Measurements from ENCODE around the gene KDELR1. TPM values are rescaled to one million over a fixed set of nuclear protein-coding genes. Genes with fewer than 3 reads are reported as not detected.

The KDELR1 gene
- total RNA-seq, 4 donors from 2014 or later = 51.3 to 78.6 (median 65.8) TPM

DNA sequence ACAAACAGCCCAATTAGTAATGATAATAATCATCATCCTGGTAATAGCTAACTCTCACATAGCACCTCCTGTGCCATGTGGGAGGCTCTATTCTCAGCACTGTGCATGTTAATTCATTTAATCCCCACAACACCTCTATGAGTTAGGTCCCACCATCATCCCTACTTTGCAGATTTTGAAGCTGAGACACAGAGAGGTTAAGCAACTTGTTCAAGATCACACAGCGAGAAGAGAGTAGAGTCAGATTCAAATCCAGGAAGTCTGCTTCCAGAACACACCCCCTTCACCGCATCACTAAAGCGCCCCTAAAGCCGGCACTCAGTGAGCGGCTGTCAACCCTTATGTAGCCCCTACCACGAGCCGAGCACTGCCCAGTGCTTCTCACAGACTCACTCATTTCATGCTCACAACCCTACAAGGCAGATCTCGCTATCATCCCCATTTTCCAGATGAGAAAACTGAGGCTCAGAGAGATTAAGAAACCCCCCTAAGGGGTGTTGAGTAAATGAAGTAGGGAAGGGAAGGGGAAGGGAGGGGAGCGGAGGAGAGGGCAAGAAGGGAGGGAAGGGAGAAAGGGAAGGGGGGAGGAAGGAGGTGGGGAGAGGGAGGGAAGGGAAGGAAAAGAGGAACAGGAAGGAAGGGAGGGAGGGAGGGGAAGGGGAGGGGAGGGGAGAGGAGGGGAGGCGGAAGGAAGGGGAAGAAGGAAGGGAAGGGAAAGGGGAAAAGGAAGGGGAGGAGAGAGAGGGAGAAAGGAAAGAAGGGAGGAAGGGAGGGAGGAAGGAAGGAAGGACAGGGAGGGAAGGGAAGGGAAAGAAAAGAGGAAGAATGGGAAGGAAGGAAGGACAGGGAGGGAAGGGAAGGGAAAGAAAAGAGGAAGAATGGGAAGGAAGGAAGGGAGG lies 49.6 kb downstream of the KDELR1 start:
- TF ChIP-seq POLR2A (IDR thresholded peaks at IDR 0.05) (no peak), EP300 (IDR thresholded peaks at IDR 0.05) (no peak)
- TF ChIP-seq, protein P1, sequence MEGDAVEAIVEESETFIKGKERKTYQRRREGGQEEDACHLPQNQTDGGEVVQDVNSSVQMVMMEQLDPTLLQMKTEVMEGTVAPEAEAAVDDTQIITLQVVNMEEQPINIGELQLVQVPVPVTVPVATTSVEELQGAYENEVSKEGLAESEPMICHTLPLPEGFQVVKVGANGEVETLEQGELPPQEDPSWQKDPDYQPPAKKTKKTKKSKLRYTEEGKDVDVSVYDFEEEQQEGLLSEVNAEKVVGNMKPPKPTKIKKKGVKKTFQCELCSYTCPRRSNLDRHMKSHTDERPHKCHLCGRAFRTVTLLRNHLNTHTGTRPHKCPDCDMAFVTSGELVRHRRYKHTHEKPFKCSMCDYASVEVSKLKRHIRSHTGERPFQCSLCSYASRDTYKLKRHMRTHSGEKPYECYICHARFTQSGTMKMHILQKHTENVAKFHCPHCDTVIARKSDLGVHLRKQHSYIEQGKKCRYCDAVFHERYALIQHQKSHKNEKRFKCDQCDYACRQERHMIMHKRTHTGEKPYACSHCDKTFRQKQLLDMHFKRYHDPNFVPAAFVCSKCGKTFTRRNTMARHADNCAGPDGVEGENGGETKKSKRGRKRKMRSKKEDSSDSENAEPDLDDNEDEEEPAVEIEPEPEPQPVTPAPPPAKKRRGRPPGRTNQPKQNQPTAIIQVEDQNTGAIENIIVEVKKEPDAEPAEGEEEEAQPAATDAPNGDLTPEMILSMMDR (IDR thresholded peaks at IDR 0.05) = no peak
- 92 to 93% methylated on average over 10 of the region's 10 CpGs for WGBS, 2 donors
- DNase-seq (ENCODE audit: low spot score in 2 of 2) = no peak
- H3K9me3 ChIP-seq = no peaks in the 10 kb centered on the region
- H3K27ac ChIP-seq = no peak overlapping the region
- H3K36me3 ChIP-seq = peaks cover 0 to 51% (median 0%) of the 10 kb centered on the region in 3 donors
- H3K27me3 ChIP-seq = no peaks in the 10 kb centered on the region
- no peak overlapping the region for H3K4me3 ChIP-seq
- no peaks in the 10 kb centered on the region for H3K4me1 ChIP-seq

DNA sequence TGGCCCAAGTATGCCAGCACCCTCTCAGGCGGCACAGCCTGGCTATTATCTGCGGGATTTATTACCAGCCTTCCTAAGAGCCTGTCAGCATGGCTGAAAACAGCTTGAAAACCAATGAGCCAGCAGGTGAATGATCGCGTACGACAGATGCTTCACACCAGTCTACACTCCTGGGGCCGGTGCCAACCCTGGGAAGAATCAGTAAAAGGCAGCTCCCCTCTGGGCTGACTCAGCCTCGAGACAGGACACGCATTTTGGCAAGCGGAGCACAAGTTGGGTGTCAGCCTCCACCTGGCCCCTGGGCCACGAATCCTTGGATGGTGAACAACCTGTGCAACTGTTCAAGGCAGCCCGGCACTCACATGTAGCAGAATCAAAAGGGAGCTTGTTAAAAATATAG lies 50.4 kb downstream of the KDELR1 start:
- Histone ChIP-seq H3K4me1 (no peaks in the 10 kb centered on the region), H3K27me3 (no peaks in the 10 kb centered on the region), H3K4me3 (no peak overlapping the region), H3K9me3 (no peaks in the 10 kb centered on the region), H3K36me3 (peaks cover 0 to 51% (median 0%) of the 10 kb centered on the region in 3 donors), H3K27ac (no peak overlapping the region)
- no peak for TF ChIP-seq EP300 (IDR thresholded peaks at IDR 0.05)
- TF ChIP-seq POLR2A (IDR thresholded peaks at IDR 0.05) = no peak
- TF ChIP-seq, protein P1 (IDR thresholded peaks at IDR 0.05) = no peak
- DNase-seq (ENCODE audit: low spot score in 2 of 2) = no peak
- WGBS, 2 donors = 94 to 95% methylated on average over 11 of the region's 11 CpGs

DNA sequence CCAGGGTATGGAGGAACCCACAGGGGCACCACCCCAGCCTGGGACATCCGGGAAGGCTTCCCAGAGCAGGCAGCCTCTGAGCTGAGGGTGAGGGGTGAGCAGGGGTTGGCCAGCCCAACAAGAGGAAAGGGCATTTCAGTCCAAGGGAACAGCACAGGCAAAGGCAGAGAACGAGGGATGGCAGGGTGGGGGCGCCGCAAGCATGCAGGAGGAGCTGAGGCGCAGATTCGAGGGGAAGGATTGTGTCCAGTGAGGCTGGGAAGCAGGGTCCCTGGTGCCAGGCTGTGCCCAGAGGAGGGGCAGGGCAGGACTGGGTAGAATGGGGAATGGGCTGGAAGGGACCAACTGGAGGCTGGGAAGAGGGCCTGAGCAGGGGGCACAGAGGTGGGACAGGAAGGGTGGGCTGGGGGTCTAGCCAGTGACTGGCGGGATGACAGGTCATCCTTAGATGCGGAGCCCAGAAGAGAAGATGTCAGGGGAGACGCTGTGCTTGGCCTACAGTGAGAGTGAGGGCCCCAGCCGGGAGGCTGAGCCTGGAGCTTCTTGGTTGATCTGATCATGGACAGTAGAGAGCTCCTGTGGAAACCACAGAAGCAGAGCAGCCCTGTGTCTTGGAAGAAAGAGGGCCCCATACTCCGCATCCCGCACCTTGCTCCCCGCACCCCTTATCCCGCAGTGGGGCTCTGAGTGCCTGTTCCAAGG lies 52.4 kb downstream of the KDELR1 start:
- Histone ChIP-seq H3K9me3 (no peaks in the 10 kb centered on the region), H3K4me1 (peaks cover 0 to 3% (median 0%) of the 10 kb centered on the region in 4 donors), H3K27ac (no peak overlapping the region), H3K36me3 (peaks cover 0 to 51% (median 0%) of the 10 kb centered on the region in 3 donors), H3K4me3 (no peak overlapping the region), H3K27me3 (no peaks in the 10 kb centered on the region)
- TF ChIP-seq, protein P1 (IDR thresholded peaks at IDR 0.05) = no peak
- no peak for TF ChIP-seq EP300 (IDR thresholded peaks at IDR 0.05)
- TF ChIP-seq POLR2A (IDR thresholded peaks at IDR 0.05) = no peak
- DNase-seq (ENCODE audit: low spot score in 2 of 2) = no peak
- WGBS, 2 donors = 83 to 88% methylated on average over 14 of the region's 14 CpGs

DNA sequence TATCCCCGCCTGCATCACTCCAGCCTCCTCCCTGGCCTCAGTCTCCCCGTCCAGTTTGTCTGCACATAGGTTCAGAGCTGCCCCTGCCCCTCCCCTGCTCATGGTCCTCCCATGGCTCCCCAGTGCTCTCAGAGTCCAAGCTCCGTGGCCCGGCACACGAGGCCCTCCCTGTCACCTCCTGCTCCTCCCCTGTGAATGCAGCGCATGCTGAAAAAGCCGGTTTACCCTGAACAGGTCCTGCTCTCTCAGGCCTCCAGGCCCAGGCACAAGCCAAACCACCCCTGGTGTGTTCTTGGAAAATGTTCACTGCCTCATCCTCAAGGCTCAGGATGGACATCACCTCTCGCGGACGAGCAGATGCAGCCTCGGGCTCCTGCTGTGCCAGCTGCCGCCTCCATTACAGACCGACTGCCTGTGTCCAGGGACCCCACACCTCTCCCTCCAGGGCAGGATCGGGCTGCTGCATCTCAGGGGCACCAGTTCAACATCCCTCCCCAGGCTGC lies 53.0 kb downstream of the KDELR1 start:
- peaks cover 0 to 10% (median 4%) of the 10 kb centered on the region in 4 donors for H3K4me1 ChIP-seq
- H3K27ac ChIP-seq = no peak overlapping the region
- no peak overlapping the region for H3K4me3 ChIP-seq
- no peak for TF ChIP-seq EP300 (IDR thresholded peaks at IDR 0.05)
- TF ChIP-seq POLR2A (IDR thresholded peaks at IDR 0.05) = no peak
- TF ChIP-seq, protein P1 (IDR thresholded peaks at IDR 0.05) = no peak
- no peak for DNase-seq (ENCODE audit: low spot score in 2 of 2)
- no peaks in the 10 kb centered on the region for H3K9me3 ChIP-seq
- no peaks in the 10 kb centered on the region for H3K27me3 ChIP-seq
- peaks cover 0 to 48% (median 0%) of the 10 kb centered on the region in 3 donors for H3K36me3 ChIP-seq
- WGBS, 2 donors = 77 to 88% methylated on average over 11 to 12 of the region's 14 CpGs
